ENCODE results near the gene FLNB. TPM values are rescaled to one million over a fixed set of nuclear protein-coding genes. Genes with fewer than 3 reads are reported as not detected.
A peak's percentile ranks its signal among the peaks of the same experiment; 100 is the strongest.

Gene FLNB
- total and polyA plus RNA-seq, 2 of the 13 experiments (the other 11 are each of a cell fraction or from before 2014, with no cell fraction given), result 106 to 130 TPM

DNA sequence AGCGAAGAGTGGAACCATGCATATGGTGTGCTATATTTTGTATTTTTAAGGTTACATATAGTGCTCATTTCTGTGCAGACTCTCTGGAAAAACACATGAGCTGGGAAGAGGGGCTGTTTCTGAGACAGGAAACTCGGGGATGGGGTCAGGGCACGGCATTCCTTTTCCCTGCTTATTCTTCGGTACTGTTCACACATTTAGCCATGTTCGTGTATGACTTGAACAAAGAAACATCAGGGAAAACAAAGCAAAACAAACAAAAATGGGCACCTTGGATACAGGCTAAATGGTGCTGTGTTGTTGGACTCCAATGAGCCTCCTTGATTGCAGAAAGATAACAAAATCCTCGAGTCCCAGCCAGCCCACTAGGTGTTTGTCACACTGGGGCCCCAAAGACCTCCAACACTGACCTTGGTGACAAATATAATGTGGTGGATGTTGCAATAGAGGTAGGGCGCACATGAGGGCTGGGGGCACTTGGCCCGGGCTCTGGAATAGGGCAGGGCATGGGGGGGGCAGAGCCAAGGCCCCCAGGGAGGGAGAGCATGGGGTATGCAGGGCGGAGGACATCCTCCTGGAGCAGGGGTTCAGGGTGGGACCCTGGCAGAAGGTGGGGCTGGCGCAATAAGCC, 183.3 kb downstream of the FLNB start (continued):
- TF ChIP-seq, protein P1, sequence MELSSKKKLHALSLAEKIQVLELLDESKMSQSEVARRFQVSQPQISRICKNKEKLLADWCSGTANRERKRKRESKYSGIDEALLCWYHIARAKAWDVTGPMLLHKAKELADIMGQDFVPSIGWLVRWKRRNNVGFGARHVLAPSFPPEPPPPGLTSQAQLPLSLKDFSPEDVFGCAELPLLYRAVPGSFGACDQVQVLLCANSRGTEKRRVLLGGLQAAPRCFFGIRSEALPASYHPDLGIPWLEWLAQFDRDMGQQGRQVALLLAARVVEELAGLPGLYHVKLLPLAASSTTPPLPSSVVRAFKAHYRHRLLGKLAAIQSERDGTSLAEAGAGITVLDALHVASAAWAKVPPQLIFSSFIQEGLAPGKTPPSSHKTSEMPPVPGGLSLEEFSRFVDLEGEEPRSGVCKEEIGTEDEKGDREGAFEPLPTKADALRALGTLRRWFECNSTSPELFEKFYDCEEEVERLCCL (CRISPR knock-in tag; IDR thresholded peaks at IDR 0.05; ENCODE audit: borderline replicate concordance), result no peak
- TF ChIP-seq ZSCAN25 (CRISPR knock-in tag; IDR thresholded peaks at IDR 0.05) (no peak; the same call in 1 of the 2 replicates), HOXA3 (CRISPR knock-in tag; IDR thresholded peaks at IDR 0.05) (peak; percentile 33; the same call in 1 of the 2 replicates), MAF1 (CRISPR knock-in tag; IDR thresholded peaks at IDR 0.05; ENCODE audit: borderline replicate concordance) (no peak), SCMH1 (CRISPR knock-in tag; IDR thresholded peaks at IDR 0.05; ENCODE audit: borderline replicate concordance) (no peak), FOXJ3 (CRISPR knock-in tag; IDR thresholded peaks at IDR 0.05; ENCODE audit: borderline replicate concordance) (peak; percentile 51; the same call in 1 of the 2 replicates), SALL1 (CRISPR knock-in tag; IDR thresholded peaks at IDR 0.05) (peak; percentile 85), NFKB2 (CRISPR knock-in tag; IDR thresholded peaks at IDR 0.05; ENCODE audit: borderline replicate concordance) (no peak), ZNF224 (CRISPR knock-in tag; IDR thresholded peaks at IDR 0.05) (no peak), MIXL1 (CRISPR knock-in tag; IDR thresholded peaks at IDR 0.05) (0 out of 2 replicates have a peak, but pooled peaks have one; percentile 28), GTF3A (CRISPR knock-in tag; conservative IDR thresholded peaks at IDR 0.05) (no peak), ZNF282 (IDR thresholded peaks at IDR 0.05; ENCODE audit: partially characterized antibody) (no peak), POLR2AphosphoS2 (IDR thresholded peaks at IDR 0.05; ENCODE audit: low read depth, low read length) (no peak), TSC22D2 (CRISPR knock-in tag; IDR thresholded peaks at IDR 0.05; ENCODE audit: borderline replicate concordance) (0 out of 2 replicates have a peak, but pooled peaks have one; percentile 58), ZNF563 (CRISPR knock-in tag; IDR thresholded peaks at IDR 0.05) (no peak), FOSL2 (CRISPR knock-in tag; IDR thresholded peaks at IDR 0.05) (peak; percentile 66), FOXC1 (CRISPR knock-in tag; IDR thresholded peaks at IDR 0.05; ENCODE audit: borderline replicate concordance) (no peak), SMARCC2 (IDR thresholded peaks at IDR 0.05) (no peak), ZNF350 (CRISPR knock-in tag; IDR thresholded peaks at IDR 0.05; ENCODE audit: borderline replicate concordance, low read depth) (no peak), ZNF678 (CRISPR knock-in tag; IDR thresholded peaks at IDR 0.05) (no peak), HOXA9 (CRISPR knock-in tag; IDR thresholded peaks at IDR 0.05; ENCODE audit: borderline replicate concordance) (no peak), CREM (IDR thresholded peaks at IDR 0.05) (peak; percentile 58; the same call in 1 of the 2 replicates), CREM (CRISPR knock-in tag; IDR thresholded peaks at IDR 0.05) (no peak), ZNF235 (CRISPR knock-in tag; IDR thresholded peaks at IDR 0.05; ENCODE audit: borderline replicate concordance) (no peak)
- TF ChIP-seq, protein P2, sequence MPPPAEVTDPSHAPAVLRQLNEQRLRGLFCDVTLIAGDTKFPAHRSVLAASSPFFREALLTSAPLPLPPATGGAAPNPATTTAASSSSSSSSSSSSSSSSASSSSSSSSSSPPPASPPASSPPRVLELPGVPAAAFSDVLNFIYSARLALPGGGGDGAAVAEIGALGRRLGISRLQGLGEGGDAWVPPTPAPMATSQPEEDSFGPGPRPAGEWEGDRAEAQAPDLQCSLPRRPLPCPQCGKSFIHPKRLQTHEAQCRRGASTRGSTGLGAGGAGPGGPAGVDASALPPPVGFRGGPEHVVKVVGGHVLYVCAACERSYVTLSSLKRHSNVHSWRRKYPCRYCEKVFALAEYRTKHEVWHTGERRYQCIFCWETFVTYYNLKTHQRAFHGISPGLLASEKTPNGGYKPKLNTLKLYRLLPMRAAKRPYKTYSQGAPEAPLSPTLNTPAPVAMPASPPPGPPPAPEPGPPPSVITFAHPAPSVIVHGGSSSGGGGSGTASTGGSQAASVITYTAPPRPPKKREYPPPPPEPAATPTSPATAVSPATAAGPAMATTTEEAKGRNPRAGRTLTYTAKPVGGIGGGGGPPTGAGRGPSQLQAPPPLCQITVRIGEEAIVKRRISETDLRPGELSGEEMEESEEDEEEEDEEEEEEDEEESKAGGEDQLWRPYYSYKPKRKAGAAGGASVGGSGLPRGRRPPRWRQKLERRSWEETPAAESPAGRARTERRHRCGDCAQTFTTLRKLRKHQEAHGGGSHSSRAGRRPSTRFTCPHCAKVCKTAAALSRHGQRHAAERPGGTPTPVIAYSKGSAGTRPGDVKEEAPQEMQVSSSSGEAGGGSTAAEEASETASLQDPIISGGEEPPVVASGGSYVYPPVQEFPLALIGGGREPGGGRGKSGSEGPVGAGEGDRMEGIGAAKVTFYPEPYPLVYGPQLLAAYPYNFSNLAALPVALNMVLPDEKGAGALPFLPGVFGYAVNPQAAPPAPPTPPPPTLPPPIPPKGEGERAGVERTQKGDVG (CRISPR knock-in tag; IDR thresholded peaks at IDR 0.05; ENCODE audit: borderline replicate concordance), result no peak
- TF ChIP-seq, protein P3, sequence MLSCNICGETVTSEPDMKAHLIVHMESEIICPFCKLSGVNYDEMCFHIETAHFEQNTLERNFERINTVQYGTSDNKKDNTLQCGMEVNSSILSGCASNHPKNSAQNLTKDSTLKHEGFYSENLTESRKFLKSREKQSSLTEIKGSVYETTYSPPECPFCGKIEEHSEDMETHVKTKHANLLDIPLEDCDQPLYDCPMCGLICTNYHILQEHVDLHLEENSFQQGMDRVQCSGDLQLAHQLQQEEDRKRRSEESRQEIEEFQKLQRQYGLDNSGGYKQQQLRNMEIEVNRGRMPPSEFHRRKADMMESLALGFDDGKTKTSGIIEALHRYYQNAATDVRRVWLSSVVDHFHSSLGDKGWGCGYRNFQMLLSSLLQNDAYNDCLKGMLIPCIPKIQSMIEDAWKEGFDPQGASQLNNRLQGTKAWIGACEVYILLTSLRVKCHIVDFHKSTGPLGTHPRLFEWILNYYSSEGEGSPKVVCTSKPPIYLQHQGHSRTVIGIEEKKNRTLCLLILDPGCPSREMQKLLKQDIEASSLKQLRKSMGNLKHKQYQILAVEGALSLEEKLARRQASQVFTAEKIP (CRISPR knock-in tag; IDR thresholded peaks at IDR 0.05; ENCODE audit: borderline replicate concordance), result no peak
